HCT116 (cell line): ENCODE data around the gene CDK14.

Experiments used
- EZH2 ChIP-seq: fragments of 200-600 bp; sonication (generic); IDR thresholded peaks from 2 replicates; pipeline ENCODE4 v1.6.1; 2017; ENCODE audit warnings: antibody characterized with exemption, mixed run types
- JUND ChIP-seq: IDR thresholded peaks from 2 replicates; pipeline ENCODE4 v1.6.1; 2012
- MAX ChIP-seq: IDR thresholded peaks from 2 replicates; pipeline ENCODE4 v1.6.1; 2012
- YY1 ChIP-seq: IDR thresholded peaks from 2 replicates; pipeline ENCODE4 v1.6.1; 2011; ENCODE audit warnings: low read length, low read depth, moderate library complexity, mild to moderate bottlenecking; ENCODE audit not compliant: insufficient replicate concordance; ENCODE audit errors: extremely low read depth

DNA sequence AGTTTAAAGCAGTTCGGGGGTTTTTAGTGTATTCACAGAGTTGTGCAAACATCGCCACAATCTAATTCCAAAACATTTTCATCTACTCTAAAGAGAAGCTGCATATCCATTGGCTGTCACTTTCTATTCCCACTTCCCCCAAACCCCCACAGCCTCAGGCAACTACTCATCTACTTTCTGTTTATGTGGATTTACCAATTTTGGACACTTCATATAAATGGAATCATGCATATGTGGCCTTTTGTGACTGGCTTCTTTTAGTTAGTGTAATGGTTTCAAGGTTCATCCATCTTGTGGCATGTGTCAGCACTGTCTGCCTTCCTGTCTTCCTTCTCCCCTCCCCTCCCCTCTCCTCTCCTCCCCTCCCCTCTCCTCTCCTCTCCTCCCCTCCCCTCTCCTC is 589.6 kb downstream of the CDK14 start:
- TF ChIP-seq EZH2 (no peak), JUND (no peak), YY1 (no peak), MAX (no peak)
